DMS153 (cell line): Measurements from ENCODE around the gene VPS33B.
A peak's percentile ranks its signal among the peaks of the same experiment; 100 is the strongest.
"Not testable (repeated sequence)": the region's sequence is repeated elsewhere in the genome, so short reads cannot be mapped to it uniquely, and the experiment has no call there.

Experiments used
- DNase-seq: peaks from one replicate; lab custom pipeline; 2025; lab: John Stamatoyannopoulos, UW

Gene VPS33B

GRCh38 chr15:91022075-91022831, at the start of gene VPS33B:
Gene VPS33B (minus strand): TSS chr15:91022594. CDS start chr15:91022249, 345 bp downstream.
- DNase-seq: peak; percentile 60

DNA sequence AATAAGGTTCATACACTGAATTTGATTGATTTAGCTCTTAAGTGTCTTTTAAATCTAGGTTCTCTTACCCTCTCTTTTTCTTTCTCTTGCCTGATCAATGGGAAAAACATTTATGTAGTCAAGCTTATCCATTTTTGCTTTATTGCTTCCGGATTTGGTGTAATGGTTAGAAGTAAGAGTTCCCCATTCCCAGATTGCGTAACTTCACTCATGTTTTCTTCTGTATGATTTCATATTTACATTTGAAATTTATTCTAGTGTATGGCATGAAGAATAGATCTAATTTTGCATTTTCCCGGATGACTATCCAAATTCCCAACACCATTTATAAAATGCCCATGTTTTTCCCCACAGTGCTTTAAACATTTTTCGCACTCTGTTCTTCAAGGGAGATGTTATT, 49.8 kb upstream of the VPS33B start:
- no peak for DNase-seq

- DNase-seq: no peak
These were observed 48.5 kb upstream of the VPS33B start for GRCh38 chr15:91070872-91071271.

GRCh38 chr15:91068966-91069365, 46.6 kb upstream of the VPS33B start:
- DNase-seq: no peak

GRCh38 chr15:91068436-91068835, 46.0 kb upstream of the VPS33B start:
- no peak for DNase-seq

DNA sequence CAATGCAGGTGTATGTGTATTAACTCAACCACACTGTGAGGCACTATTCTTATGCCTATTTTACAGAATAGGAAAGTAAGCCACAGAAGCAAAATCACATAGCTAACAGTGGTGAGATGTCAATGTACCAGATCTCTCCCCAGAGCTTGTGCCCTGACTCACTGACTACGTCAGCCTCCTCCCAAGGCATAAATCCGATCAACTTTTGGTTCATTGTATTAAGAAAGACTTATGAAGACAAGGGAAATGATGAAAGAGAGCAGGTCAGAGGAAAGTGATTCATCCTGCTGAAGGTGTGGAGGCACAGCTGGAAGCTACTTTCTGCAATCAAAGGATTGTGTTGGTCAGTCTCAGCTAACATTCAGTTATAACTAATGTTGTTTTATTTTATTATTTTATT, 44.6 kb upstream of the VPS33B start:
- no peak for DNase-seq

- no peak for DNase-seq
These were observed 43.1 kb upstream of the VPS33B start for GRCh38 chr15:91065505-91065904.

GRCh38 chr15:91061997-91062396, 39.6 kb upstream of the VPS33B start:
- no peak for DNase-seq

DNA sequence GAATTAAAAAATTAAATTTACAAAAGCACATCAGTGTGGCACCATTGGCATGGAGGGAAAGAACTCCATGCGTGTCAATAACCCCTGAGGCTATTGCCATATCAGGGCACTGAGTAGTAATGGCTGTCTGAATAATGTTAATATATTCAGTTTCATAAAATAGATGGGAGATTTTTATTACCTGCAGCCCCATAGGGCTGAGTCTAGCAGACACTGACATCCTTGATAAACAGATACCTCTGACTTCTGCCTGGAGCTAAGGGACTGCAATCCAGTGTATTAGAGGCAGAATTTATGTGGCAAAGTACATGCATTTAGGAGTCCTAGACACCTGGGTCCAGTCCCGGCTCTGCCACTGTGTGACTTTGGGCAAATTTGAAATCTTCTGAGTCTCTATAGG, 38.8 kb upstream of the VPS33B start:
- DNase-seq: no peak

DNA sequence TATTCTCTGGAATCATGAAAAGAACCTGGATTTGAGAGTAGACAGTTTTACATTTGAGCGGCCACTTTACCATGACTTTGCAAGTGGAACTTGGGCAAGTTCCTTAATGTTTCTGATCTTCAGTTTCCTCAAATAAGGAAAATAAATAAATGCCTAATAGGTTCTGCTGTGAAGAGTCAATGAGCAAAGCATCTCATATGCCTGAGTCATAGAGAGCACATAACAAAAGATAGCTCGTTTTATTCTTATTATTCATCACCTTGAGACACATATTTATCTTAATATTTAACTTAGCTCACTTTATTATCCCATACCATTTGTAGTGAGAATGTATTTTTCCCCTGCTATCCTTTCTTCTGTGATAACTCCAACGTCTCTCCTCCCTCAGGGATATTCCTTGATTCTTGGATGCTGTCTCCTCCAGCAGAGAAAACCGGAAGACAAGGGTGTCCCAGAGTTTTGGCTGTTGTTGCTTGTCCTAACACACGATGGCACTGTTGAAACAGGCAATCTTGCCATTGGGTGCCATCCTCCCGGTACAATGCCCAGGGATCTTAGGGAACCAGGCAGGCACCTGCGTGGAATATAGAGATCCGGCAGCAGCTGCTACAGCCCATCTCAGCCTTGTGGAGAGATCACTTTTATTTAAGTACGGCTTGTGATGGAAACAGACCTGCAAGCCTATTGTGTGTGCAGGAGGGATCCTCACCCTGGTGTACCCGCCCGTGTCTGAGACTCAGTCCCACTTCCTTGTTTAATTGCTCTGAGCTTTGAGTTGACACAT, 33.3 kb upstream of the VPS33B start:
- peak; percentile 47 for DNase-seq

GRCh38 chr15:91054816-91055215, 32.4 kb upstream of the VPS33B start:
- DNase-seq: no peak

DNA sequence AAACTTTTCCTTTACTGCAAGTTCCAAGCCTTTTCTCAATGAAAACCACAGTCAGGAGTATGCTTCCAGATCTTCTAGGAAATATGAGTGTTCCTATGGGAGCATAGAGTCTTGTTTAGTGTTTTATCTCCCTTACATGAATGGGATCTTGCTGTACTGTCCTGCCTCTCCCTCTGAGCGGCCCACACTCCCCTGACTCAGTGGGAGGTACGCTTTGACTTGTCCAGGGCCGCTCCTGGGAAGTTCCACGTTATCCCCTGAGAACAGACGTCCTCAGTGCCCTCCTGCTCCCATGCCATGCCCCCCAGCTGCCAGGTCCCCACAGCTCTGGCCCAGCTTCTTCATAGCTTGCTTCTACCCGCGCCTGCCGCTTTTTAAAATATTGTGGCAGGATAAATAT, 28.9 kb upstream of the VPS33B start:
- DNase-seq: no peak

DNA sequence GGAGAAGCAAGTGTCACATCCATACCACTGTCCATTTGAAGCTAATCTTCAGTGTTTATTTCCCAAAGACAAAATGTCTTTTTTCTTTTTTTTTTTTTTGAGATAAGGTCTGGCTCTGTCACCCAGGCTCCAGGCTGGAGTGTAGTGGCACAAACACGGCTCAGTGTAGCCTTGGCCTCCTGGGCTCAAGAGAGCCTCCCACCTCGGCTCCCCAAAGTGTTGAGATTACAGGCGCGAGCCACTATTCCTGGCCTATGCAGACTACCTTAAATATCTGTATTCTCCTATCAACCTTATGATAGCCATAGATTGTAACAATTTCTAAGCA, 27.7 kb upstream of the VPS33B start:
- no peak for DNase-seq

DNA sequence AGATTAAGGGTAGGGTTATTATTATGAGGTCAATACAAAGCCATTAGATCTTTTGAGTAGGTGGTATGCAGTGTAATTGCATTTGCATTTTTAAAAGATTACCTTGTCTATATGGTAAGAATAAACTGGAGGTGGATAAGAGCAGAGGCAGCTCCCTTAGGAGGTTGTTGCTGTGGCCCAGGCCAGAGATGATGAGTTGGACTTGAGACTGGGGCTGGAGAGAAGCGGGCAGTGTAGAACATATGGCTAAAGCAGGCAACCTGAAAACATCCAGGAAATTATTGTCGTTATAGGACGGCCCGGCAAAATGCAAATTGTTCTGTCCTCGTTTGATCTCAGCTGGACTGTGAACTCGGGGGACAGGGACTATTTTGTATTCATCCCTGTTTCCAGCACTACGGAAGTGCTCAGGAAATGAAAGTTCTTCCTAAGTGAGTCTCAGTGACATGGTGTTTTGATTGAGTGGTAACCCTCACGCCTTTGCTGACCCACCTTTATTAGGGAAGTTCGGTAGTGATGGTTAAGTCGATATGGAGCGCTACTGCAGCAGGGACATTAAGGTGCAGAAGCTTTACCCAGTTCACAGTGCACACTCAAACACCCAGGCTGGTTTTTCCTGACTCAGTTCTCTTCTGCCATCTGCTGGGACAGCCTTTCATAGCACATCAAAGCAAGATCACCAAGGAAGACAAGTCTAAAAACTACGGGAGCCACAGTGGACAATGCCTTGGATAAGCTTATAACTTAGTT, 27.2 kb upstream of the VPS33B start:
- peak; percentile 2 for DNase-seq

- DNase-seq: no peak
These were observed 25.3 kb upstream of the VPS33B start for GRCh38 chr15:91047545-91048199.

GRCh38 chr15:91046056-91046455, 23.7 kb upstream of the VPS33B start:
- DNase-seq: not testable (repeated sequence)

- DNase-seq: no peak
These were observed 22.7 kb upstream of the VPS33B start for GRCh38 chr15:91045065-91045464.

DNA sequence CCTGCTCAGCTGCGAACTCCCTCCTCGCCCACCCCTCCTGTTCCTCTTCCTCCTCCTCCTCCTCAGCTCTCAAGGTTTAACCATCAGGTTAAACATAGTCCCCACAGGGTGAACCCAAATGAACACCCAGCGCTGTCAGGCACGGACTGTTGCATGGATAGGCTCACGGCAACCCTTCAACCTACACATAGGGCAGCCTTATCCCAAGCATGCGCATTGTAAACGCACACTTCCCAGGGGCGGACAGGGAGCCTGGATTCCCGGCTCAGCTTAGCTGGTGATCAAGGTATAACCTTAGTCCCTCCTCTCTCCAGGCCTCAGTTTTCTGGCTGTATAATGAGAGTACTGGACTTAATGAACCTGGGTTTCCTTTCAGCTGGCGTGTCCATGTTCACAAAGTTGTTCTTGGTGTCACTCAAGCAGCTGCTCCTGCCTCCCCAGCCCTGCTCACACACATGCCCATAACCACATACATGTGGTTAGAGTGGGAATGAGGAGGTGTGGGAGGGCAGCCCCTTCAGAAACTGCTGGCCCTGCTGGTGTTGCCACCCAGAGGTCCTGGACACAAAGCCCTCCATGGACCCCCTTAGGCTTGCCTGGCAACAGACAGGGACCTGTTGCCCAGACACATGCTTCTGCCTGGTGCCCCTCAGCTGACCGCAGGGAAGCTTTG, 20.9 kb upstream of the VPS33B start:
- DNase-seq: no peak

- no peak for DNase-seq
These were observed 18.5 kb upstream of the VPS33B start for GRCh38 chr15:91040856-91041255.

DNA sequence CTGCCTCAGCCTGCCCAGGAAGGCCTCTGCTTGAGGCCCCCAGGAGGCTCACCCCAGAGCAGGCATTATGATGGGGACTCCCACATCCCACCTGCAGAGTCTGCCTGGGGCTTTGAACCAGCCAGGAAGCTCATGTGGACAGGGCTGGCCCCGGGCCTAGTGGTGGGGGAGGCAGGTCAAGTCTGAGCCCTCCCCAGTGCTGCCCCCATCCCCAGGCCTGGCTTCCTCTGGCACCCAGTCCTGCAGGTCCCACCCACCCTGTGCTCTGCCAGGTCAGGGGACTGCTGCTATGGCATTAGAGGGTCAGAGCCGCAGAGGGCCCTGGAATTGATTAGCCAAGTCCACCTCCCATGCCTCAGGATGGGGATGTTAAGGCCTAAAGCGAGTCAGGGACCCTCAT, 17.6 kb upstream of the VPS33B start:
- no peak for DNase-seq

- peak; percentile 61 for DNase-seq
These were observed 10.8 kb upstream of the VPS33B start for GRCh38 chr15:91032919-91033803.
